H4 (cell line): ENCODE measurements around the gene CCDC154. TPM values are rescaled to one million over a fixed set of nuclear protein-coding genes. Genes with fewer than 3 reads are reported as not detected.

Source experiments
- DNase-seq: peaks from one replicate; pipeline ENCODE4 v3.0.0-alpha.2; 2015; ENCODE audit warnings: low spot score
- total RNA-seq: library from RNA; depleted of rRNA; stranded (reverse); fragments of >200 nt; shearing (Covaris generic); gene quantifications from 2 replicates; pipeline ENCODE4 v1.2.3, GENCODE V29; 2014

The CCDC154 gene
- total RNA-seq, 1 experiment from 2014 or later, result not detected

DNA sequence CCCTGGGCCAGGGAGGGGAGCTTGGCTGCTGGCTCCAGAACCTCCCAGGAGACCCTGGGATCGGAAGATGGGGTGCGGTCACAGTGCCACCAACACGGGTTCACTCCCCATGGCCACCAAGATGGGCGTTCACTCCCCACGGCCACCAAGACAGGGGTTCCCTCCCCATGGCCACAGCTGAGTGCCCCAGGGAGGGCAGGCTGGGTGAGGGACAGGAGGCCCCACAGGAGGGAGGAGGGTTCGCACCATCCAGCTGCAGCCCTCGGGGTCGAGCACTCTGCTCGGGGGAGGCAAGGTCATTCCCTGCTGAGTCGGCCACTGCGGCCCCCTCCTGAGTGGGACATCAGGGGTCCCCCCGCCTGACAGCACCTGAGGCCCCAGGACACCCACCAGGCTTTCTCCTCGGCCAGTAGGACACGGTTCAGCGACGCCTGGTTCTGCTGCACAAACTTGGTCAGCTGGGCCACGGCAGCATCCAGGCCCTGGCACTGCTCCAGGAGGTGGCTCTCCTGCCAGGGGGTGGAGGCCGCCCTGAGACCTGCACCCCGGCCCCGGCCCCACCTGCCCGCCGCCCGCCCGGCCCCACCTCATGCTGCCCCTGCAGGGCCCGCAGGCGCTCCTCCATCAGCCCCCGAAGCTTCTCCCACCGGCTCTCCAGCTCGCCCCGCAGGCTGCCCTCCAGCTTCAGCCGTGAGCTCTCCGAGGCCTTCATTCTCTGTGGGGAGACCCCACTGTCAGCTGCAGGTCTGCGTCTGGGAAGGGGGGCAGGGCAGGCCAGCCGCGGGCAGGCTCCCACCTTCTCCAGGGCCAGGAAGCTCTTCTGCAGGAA, 5.9 kb downstream of the CCDC154 start:
- no peak for DNase-seq

DNA sequence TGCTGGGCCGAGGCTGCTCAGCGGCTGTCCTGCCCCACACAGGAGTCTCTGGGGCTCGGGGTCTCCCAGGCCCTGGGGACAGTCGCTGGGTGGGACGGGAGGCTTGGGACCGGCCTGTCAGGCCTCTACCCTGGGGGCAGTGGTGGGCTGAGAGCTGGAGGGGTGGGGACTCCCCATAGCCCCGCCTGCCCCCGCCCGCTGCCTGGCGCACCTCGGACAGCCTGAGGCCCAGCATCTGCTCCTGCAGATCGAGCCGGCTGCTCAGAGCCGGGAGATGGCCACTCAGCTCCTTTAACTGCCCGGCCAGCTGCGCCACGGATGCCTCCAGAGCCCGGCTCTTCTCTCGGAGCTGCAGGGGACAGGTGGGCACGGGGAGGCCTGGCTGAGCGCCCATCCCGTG, 6.8 kb downstream of the CCDC154 start:
- DNase-seq, result no peak

DNA sequence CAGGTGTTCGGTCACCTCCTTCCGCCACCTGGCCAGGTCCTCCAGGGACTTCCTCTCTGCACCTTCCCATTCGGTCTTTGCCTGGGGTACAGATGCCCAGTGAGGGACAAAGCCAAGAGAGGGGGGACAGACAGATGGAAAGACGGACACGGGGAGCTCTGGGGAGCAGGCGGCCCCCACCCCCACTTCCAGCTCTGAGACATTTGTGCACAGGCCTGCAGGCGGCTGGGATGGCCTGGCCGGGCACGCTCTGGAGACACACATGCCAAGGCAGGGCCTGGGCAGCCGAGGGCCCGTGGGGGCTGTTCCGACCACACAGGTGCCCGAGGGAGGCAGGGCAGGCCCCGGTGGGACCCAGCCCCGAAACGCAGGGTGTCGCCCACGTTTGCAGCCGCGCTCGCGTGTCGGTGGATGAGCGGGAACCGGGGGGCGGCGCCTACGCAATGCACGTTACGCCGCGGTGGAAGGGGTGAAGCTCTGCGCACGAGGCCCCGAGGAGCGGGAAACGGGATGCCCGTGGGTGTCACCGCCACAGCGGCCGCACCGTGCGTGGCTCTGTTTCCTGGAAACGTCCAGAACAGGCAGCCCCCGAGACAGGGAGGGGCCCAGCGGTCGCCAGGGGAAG, 7.5 kb downstream of the CCDC154 start:
- DNase-seq, result no peak

DNA sequence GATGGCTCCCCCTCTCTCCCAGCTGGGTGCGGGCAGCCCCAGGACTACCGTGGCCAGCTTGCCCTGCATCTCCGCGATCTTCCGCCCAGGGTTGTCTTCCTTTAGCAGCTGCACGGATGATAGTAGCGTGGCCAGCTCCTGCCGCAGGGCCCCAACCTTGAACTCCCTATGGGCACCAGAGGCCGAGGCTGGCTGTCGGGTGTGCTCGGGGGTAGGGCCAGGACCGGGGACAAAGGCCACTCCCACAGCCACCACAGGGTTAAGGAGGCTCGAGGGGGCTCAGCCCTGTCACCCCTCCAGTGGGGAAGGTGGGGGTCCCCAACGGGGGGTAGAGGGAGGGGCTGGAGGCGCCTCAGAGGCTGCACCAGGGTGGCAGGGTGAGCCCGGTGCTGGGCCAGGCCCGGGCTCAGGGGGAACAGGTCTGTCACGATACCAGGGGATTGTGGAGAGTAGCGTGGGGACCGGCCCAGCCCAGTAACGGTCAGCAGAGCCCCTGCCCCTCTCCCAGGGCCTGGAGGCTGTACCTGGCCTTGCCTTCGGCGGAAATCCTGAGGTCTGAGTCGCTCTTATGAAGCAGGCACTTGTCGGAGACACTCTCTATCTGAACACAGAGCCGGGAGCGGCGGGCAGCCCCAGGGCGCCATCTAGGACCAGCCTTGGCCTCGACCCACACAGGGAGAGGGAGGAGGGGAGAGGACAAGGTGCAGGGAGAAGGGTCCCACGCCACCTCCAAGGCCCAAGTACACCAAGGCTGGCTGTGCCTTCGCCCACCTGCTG, 8.2 kb downstream of the CCDC154 start:
- DNase-seq, result no peak

DNA sequence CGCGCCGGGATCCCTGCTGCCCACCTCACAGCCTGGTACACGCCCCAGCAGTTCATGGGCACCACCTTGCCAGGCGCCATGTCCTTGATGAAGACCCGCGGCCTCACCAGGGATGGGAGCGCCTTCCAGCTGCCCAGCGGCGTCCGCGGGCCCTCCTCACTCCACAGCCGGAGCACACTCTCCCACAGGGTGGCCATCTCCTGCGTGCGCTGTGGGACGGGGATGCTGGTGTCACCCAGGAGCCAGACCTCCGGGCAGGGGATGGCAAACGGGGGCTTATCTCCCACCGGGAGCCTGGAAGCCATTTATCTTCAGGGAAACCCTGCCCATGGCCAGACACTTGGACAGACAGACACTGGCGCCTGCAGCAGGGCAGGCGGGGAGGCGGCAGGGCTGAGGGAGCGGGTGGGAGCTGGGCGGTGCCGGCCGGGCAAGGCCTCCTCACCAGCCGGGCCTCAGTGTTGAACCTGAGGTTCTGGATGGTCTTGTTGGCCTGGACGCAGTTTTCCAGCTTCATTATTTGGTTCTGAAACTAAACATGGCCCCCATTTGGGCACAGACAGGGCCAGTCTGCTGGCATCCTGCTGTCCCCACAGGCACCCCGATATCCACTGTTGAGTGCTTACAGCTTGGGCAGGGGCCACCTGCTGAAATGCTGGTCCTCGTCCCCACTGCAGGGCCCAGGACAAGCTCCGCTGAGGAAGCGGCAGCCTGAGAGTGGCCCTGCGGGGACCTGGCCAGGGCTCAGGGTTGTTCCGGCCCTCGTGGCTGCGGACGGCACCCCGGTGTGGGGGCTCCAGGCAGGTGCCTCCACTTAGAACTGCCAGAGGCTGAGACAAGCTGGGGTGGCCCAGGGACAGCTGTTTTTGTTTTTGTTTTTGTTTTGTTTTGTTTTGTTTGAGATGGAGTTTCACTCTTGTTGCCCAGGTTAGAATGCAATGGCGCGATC, 9.4 kb downstream of the CCDC154 start:
- DNase-seq, result no peak

DNA sequence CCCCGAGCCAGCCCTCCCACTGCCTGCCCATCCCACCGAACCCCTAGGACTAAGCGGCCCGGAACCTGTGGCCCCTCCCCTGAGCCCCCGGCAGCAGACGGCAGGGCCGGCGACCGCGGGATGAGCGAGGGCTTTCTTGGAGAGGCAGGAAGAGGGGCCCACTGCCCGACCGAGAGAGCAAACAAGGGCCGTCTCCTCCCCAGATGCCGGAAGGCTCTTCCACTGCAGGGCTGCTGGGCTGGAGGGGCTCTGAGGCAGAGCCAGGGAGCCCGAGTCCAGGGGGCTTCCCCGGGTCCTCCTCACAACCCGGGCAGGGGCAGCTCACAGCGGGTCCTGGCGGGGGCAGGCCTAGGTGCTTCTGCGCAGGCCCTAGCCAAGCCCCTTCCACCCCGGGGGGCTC, 10.6 kb downstream of the CCDC154 start:
- DNase-seq, result no peak

DNA sequence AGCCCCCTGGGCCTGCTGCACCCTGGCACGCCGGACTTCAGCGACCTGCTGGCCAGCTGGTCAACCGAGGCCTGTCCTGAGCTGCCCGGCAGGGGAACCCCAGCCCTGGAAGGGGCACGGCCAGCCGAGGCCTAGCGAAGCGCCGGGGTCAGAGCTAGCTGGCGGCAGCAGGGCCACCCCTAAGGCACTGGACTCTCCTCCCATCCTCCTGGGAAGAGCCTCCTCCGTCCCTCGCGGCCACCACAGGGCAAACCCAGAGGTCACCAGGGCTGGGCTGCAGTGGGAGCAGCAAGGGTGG, 11.1 kb downstream of the CCDC154 start:
- DNase-seq, result no peak

DNA sequence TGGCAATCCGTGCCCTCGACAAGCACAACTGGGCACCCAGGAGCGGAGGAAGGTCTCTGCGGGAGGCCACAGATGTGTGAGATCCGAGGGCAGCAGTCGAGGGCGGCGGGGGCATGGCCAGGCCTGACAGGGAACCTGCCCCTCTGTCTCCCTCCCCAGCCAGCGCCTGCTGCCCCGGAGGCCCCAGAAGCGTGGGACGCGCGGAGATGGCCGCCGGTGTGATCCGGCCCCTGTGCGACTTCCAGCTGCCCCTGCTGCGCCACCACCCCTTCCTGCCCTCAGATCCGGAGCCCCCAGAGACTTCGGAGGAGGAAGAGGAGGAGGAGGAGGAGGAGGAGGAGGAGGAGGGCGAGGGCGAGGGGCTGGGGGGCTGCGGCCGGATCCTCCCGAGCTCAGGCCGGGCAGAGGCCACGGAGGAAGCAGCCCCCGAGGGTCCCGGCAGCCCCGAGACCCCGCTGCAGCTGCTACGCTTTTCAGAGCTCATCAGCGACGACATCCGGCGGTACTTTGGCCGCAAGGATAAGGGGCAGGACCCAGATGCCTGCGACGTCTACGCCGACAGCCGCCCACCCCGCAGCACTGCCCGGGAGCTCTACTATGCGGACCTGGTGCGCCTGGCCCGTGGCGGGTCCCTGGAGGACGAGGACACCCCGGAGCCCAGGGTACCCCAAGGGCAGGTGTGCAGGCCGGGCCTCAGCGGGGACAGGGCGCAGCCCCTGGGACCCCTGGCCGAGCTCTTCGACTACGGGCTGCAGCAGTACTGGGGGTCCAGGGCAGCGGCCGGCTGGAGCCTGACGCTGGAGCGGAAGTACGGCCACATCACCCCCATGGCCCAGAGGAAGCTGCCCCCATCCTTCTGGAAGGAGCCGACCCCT, 11.7 kb downstream of the CCDC154 start:
- no peak for DNase-seq

DNA sequence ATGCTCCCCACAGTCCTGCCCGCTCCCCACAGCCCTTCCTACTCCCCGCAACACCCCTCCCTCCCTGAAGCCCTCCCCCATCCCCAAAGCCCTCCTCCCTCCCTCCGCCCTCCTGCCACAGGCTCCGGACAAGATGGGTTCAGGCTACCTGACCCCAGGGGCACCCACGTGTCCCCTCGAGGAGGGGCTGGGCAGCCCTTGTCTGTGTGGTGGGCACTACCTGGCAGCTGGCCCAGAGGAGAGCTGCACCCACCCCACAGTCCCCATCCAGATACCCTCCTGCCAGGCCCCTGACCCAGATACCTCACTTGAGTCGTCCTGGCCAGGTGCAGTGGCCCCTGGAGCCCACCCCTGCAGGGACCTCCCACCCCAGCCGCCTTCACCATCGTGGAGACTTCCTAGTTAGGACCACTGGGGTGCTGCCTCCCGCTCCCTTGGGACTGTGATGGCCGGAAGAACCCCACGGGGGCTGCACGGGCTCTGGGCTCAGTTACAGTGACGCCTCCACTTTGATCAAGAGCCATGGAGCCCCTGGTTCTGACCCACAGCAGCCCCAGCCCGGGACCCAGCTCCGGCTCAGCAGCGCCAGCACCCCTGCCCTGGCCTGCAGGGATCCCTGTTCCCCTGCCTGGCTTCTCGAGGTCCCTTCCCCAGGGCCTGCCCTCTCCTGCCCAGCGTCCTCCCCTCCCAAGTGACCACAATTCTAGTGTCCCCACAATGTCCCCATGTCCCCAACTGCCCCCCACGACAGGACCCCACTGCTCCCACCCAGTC, 12.7 kb downstream of the CCDC154 start:
- DNase-seq, result no peak

DNA sequence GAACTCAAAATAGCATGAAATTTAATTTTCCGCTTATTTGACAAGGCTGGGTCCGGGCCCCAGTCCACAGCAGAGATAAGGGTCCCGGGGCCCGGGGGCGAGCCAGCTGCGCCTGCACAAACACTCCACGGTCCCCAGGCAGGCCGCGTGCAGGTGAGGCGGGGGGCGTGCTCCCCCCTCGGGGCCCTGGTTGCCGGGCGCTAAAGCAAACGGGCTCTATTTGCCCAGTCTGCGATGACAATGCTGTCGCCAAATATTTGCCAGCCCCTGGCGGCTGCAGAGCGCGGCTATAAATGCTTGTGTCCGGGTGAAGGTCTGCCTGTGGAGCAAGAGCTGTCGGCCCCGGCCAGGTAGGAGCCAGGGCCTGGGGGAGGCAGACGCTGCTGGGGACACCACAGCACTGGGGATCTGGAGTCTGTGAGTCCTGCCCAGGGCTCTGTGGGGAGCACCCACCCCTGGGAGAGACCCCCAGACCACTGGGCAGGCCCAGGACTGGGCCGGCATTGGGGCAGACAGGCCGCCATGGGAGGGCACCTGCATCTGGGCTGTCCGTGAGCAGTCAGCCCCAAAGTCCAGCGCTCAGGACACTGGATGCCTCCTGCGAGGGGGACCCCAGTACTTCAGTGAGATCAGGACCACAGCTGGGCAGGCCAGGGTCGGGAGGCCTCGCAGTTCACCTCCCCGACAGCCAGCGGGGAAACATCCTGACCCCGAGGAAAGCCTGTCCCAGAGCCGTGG, 13.4 kb downstream of the CCDC154 start, which contains the start of gene PERCC1:
Gene PERCC1 (plus strand): TSS at position 320 of the 738 bp plus-strand sequence. CDS start 1,516 bp downstream, outside the sequence.
- DNase-seq, result no peak

DNA sequence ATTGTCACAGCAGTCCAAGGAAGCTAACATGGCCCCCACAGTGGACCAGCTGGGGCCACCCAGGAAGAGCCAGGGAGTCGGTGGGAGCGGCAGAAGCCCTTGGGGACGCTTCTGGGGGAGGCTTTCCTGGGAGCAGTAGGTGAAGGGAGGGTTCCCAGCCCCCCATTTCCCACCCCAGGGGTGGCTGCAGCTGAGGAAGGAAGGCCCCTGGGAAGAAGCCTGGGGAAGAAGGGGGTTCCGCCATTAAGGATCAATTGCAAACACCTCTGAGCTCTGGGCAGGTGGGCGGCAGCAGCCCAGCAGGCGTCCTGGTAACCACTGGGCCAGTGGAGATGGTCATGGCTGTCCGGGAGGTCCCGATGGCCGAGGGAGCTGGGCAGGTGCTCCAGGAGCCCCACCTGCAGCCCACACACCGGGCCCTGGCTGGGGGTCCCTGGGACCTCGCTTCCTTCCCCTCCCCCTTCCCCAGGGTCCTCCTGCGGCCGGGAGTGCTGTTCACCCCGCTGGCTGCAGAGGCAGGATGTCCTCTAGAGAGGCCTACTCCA, 14.1 kb downstream of the CCDC154 start:
- DNase-seq, result no peak

DNA sequence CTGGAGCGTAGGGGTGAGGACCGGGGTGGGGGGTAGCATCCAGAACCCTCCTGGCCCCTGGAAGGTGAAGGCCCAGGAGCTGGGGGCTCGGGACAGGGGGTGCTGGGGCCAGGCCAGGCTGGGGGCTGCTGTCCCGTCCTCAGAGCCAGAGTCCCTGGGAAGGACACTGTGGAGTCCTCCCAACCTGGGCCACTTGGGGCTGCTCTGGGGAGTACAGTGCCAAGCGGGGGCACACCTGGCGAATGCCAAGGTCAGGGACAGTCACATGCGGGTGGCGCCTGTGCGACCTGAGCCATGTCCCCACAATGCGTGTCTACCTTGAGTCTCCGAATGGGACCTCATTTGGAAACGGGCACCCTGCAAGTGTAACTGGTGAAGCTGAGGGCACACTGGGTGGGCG, 14.7 kb downstream of the CCDC154 start:
- no peak for DNase-seq

DNA sequence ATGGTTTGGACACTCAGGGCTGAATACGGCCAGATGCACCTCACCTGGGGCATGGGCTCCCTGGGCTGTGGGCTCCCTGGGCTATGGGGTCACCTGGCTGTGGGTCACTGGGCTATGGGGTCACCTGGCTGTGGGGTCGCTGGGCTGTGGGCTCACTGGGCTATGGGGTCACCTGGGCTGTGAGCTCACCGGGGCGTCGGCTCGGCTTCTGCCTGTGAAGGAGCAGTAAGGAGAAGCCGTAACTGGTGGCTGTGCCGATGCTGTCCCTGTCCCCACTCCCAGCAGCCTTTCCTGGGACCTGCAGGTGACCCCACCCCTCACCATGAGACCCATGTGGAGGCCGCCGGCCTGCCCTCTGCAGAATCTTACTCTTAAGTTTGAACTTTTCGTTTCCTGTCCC, 15.3 kb downstream of the CCDC154 start:
- DNase-seq, result no peak

DNA sequence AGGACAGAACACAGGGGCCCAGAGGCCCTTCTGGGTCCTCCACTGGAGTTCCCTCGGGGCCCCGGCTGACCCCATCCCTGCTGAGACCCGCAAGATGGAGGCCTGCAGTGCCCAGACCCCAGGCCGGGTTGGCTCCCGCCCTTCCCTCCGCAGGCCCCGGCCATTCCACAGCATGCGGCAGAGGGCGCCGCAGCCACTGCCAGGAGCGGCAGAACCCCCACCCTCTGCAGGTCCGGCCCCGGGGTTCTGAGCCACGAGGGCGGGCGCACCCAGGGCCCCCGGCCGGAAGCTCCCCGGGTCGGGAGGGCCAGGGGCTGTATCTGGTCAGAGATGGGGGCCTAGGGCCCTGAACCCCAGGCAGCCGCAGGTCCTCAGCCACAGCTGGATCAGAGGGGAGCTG, 15.8 kb downstream of the CCDC154 start:
- DNase-seq, result no peak

DNA sequence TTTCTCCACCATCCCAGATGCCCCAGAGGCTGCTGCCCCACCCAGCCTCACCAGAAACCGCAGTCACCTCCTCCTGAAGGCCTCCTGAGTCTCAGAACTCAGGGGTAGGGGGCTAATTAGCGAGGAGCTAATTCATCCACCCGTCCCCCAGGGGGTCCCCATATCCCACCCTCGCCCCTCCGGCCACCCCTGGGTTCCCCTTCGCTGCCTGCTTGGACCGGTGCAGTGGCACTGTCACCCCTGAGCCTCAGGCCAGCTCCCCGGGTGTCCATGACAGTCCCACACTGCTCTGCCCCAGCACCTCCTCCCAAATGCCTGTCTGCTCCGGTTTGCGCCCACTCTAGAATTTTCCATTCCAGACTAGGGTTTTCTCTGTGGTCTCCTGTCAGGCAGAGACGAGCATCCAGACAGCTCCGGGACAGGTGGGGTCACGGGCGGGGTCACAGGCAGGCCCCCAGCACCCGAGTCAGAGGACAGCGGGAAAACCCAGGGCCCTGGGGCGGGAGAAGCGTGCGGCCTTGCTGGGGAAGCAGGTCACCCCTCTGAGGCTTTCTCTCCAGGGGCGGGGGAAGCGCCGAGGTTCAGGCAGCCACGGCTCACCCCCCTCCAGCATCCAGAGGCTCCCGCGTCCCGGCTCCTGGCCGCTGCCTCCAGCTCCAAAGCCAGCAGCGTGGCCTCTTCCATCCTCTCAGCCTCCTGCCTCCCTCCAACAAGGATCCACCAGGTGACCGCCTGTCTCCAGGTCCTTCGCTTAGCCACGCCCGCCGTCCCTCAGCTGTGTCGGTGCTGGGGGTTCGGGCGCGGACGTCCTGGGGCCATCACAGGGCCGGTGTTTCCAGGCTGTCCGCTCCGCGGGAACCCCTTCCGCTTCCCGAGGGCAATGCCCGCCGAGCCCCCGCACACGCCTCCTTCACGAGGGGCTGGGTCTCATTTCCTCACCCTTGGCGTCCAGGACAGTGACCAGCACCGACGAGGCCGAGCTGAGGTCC, 16.6 kb downstream of the CCDC154 start:
- DNase-seq, result no peak

DNA sequence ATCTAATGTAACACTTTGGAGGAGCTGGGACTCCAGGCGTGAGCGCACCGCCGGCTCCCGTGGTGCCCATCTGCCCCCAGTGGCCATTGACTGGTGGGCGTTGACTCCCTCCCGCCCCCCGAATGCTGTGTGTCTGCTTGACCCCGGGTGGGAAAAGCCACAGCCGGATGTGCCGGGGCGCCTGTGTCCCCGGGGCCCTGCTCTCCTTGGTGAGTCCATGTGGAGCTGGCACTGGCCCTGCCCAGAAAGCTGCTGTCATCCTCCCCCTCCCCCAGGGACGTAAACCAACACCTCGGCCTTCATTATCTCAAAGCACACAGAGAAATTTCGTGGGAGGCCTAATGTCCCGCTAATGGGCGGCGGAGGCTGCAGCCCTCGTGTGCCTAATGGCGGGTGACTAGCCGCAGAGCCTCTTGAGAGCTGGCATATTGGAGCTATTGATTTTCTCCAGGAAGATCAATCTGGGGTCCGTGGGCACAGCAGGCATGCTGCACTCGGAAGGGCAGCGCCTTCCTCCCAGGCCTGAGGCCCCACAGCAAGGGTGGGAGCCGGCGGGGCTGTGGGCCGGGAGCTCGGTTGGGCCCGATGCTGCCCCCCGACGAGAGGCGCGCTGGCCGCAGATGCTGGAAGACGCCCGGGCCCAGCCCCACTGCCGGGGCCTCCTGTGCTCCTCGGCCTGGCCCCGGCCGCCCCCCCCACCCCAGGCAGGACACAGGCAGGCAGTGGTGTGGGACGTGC, 17.5 kb downstream of the CCDC154 start:
- DNase-seq, result no peak
